Peyer's patch (tissue), 4 donors: ENCODE measurements around the gene RBM44.

ENCODE experiments used
- CTCF ChIP-seq, 6 experiments: fragments of 450-650 bp in 4 of 6; fragments of 200-600 bp in 2 of 6; sonication (generic) in 1 of 6; IDR thresholded peaks; one replicate each; pipeline ENCODE4 v1.5.1; 2017 to 2019; ENCODE audit warnings: antibody characterized with exemption in 6 of 6, mild to moderate bottlenecking in 3 of 6, moderate library complexity in 1 of 6
- POLR2A ChIP-seq, 2 donors: fragments of 450-650 bp; IDR thresholded peaks; one replicate each; pipeline ENCODE4 v1.5.1; 2017; ENCODE audit warnings: antibody characterized with exemption in 2 of 2, mild to moderate bottlenecking in 2 of 2, moderate library complexity in 2 of 2

DNA sequence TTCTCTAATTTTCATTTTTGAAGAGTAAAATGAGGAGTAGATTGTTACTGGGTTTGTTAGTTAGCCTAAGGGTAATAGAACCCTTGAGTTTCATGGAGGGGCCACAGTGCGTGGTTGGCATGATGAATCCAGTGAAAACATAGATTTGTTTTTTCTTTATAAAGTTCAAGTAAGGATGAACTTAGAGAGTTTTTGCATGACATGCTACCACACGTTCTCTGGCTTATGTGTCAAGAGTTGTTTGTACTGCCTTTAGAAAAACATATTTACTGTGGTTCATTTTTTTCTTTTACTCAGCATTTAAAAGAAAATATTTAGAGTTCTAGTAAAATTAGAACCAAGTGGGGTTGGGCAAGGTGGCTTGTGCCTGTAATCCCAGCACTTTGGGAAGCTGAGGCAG lies 21.8 kb downstream of the RBM44 start:
- TF ChIP-seq CTCF (IDR thresholded peaks at IDR 0.05) (no peak), POLR2A (IDR thresholded peaks at IDR 0.05) (no peak)
